NCI-H345 treated with DMSO at 0.1 percent for 48 hours (cell line): ENCODE results near the gene GRIN3B.

Experiments used
- DNase-seq: peaks from one replicate; lab custom pipeline; 2025; ENCODE audit not compliant: unreplicated experiment; lab: John Stamatoyannopoulos, UW

Gene GRIN3B

DNA sequence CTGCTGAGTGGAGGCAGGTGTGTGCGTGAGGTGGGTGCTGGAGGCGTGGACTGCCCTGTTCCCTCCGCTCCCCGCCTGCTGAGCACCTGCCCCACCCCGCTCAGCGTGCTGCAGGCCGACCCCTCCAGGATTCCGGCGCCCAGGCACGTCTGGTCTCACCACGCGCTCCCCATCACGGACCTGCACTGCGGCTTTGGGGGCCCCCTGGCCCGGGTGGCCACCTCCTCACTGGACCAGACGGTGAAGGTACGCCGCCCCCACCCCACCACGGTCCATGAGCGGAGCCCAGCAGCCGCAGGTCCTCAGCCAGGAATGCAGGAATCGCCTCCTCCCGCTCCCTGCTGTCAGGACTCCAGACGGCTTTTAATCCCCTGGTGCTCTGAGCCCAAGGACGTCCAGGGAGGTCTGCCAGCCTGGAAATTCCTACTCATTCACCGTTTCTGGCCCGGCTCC is 10.1 kb upstream of the GRIN3B start:
- DNase-seq, result no peak

DNA sequence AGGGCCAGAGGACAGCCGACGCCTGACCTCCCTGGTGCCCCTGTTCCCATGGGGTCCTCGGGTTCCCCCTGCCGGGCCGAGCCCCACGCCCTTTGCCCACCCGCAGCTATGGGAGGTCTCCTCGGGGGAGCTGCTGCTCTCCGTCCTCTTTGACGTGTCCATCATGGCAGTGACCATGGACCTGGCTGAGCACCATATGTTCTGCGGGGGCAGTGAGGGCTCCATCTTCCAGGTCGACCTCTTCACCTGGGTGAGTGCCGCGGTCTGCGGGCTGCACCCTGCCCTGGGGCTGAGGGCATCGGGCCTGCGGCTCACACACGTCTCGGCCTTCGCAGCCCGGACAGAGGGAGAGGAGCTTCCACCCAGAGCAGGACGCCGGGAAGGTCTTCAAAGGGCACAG is 9.5 kb upstream of the GRIN3B start:
- no peak for DNase-seq

DNA sequence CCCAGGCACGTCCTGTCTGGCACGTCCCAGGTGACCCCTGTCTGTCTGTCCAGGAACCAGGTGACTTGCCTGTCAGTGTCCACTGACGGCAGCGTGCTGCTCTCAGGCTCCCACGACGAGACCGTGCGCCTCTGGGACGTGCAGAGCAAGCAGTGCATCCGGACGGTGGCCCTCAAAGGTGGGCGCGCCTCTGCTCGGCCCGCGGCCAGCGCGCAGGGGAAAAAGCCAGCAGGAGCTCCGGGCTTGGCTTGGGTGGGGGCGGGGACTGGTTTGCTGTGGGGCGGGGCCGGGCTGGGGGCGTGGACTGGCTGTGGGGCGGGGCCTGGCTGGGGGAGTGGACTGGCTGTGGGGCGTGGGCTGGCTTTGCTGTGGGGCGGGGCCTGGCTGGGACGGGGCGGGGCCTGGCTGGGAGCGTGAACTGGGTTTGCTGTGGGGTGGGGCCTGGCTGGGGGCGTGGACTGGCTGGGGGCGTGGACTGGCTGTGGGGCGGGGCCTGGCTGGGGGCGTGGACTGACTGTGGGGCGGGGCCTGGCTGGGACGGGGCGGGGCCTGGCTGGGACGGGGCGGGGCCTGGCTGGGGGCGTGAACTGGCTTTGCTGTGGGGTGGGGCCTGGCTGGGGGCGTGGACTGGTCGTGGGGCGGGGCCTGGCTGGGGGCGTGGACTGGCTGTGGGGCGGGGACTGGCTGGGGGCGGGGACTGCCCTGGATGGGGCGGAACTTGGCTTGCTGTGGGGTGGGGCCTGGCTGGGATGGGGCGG is 8.9 kb upstream of the GRIN3B start:
- DNase-seq, result no peak

DNA sequence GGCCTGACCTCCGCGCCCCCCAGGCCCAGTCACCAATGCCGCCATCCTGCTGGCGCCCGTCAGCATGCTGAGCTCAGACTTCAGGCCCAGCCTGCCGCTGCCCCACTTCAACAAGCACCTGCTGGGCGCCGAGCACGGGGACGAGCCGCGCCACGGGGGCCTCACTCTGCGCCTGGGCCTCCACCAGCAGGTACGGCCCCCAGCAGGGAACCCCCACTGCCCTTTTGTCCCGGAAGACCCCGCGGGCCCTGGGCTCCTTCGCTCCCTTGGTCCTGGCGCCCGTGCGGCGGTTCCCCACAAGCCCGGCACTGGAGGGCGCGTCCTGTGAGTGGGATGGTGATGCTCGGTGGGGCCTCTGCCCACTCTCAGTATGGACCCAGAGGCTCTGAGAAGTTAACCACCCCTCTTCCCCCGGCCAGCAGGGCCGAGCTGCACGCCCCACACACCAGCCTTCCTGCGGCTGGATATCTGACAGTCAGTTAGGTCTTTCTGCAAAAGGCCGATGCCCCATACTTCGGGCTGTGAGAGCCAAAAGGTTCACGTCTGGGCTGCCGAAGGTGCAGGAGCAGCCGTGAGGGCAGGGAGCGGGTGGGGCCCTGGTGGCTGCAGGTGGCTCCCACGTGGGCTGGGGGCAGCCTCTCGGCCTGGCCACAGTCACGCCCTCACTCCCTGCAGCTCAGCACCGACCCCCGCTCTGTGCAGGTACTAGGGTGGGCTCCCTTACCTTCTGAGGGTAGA is 8.1 kb upstream of the GRIN3B start:
- DNase-seq, result no peak

DNA sequence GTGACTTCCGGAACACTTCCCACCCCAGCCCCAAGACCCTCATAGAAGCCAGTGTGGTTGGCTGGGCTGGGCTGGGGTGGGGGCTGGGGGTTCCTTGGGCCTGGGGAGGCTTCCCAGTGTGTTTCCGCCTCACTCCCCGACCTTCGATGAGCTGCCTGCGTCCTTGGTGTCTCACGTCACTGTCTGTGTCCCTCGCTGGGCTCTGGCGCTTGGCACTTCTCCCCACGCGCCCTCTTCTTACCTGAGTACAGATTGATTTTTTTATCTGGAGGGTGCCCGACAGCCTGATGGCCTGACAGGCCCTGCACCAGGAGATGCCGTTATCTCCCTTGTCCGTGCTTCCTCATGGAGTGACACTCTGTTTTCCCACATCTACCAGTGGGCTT is 7.6 kb upstream of the GRIN3B start:
- no peak for DNase-seq

DNA sequence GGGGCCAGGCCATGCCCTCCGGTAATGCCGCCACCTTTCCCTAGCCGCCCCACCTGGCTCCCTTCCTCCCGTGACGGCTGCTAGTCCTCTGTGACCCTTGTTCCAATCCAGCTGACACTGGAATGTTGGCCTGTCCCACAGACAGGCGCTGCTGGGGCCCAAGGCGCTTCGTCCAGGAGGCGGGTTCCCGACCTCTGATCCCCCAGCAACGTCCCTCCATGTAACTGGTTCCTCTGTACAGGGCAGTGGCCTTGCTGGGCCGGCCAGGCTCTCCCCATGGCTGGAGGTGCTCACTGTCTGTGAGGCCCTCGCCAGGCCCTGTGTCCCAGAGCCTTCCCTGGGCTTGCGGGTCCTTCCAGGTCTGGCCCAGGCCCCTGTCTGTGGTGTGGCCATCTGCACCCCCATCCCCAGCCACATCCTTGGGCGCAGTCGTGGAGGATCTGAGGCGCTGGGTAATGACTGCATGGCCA is 6.8 kb upstream of the GRIN3B start:
- no peak for DNase-seq

DNA sequence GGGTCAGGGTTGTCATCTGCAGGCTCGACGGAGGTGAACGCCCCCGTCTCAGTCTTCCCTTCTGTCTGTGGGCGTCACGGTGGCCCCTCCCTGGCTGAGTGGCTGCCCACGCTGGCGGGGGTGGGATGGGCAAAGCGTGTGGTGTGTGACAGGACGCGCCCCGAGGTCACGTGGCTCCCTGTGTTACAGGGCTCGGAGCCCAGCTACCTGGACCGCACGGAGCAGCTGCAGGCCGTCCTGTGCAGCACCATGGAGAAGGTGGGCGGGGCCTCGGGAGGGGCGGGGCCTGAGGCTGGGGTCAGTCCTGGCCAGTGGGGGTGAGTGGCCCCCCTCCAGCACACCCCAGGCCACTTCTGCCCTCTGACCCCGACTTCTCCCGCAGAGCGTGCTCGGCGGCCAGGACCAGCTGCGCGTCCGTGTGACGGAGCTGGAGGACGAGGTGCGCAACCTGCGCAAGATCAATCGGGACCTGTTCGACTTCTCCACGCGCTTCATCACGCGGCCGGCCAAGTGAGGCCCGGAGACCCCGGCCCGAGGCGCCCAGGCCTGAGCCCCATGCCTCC is 6.3 kb upstream of the GRIN3B start:
- DNase-seq, result no peak

DNA sequence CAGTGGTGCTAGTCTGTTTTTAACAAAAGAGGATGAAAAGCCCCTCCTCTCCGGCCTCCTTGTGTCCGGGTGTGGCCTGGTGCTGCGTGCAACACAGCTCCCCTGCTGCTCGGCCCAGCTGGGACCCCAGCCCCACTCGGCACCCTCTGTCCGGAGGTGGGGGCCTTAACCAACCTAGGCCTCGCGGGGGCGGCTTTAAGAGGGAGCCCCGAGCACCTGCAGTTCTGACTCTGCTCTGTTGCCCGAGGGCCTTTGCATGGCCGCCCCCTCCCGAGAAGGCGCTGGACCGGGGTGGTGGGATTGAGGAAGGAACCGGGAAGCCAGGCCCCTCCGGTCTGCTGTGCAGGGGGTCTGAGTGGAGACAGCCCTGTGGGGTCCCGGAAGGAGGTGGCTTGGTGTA is 5.7 kb upstream of the GRIN3B start:
- DNase-seq, result no peak

DNA sequence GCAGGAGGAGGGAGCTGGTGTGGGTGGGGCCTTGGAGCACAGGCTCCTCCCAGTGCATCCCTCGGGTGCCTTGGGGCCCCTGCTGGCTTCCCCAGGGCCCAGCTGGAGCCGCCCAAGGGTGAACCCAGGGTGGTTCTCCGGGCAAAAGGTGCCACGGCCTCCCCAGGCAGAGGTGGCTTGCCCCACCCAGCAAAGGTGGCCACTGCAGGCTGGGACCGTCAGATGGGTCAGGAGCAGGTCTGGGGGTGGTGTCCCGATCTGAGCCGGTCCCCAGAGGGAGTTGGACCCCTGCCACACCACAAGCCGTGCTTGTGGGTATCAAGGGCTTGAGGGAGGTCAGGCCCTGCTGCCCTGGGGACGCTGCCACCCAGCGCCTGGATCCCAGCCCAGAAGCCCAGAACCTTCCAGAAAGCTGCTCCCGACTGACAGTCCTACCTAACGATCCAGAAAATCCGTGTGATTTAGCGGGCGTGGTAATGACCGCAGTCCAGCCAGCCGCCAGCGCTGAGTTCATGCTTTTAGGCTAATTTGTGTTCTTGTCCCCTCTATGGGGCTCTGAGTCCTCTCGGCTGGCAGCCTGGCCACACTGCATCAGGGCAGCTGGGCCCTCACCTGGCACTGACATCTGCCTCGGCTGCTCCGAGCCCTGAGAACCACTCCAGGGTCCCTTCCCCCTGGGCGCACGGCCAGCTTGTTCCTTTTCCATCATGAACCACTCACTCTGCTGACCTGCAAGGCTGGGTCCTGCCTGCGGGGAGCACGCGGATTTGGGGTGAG is 5.0 kb upstream of the GRIN3B start:
- no peak for DNase-seq

DNA sequence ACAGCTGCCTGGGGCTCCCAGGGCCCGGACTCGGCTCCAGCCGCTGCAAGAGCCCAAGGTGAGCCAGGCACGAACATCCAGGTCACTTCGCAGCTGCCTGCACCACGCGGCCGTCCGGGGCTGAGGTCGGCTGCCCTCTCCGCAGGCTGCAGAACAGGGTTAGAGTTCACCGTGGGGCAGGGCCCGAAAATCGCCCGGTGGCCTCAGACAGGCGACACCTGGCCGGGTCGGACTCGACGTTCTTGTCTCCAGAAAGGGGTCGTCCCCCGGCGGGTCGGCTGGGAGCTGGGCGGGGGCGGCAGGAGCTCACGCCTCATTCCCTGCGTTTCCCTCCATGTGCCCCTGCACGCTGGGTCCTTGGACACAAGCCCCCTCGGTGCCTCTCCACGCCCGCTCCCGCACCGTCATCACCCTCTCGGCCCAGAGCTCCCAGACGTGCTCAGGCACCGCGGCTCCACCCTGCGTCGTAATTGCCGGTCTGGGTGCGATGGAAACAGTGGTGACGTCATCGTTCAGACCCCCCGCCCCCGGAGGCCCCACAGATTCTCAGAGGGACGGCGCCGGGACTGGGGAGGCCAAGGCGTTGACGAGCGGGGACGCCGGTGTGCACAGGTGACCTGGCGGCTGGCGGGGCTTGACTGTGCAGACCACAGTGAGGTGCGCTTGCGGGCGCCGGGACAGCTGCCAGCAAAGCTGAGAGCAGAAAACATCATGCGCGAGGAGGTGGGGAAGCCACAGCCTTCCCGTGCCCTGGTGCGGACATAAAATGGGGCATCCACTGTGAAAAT is 4.0 kb upstream of the GRIN3B start:
- DNase-seq, result no peak

DNA sequence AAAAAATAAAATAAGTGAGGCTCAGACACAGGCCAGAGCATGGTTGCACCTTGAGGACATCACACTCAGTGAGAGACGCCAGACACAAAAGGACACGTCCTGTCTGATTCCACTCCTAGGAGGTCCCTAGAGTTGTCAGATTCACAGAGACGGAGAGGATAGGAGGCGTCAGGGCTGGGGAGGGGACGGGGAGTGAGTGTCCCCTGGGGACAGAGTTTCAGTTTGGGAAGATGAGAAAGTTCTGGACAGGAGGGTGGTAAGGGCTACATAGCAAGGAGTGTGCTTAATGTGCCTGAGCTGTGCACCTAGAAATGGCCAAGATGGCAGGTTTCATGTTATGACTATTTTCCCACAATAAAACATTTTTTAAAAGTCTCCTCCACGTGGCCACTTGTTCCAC is 2.2 kb upstream of the GRIN3B start:
- no peak for DNase-seq

DNA sequence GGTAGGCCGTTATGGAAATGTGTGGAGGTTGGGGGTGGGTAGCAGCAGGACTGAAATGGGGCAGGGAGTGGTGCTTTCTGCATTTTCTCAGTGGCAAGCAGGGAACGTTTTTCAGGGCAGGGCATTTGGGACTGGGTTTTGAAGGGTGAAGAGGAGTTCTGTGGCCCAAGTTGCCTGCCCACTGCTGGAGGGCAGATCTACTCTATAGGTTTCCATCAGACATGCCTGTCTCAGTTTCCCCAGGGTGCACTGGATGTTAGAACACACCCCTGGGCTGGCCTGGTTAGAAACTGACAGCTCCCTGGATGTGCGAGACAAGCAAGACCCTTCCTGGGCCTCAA is 870 bp upstream of the GRIN3B start:
- no peak for DNase-seq

DNA sequence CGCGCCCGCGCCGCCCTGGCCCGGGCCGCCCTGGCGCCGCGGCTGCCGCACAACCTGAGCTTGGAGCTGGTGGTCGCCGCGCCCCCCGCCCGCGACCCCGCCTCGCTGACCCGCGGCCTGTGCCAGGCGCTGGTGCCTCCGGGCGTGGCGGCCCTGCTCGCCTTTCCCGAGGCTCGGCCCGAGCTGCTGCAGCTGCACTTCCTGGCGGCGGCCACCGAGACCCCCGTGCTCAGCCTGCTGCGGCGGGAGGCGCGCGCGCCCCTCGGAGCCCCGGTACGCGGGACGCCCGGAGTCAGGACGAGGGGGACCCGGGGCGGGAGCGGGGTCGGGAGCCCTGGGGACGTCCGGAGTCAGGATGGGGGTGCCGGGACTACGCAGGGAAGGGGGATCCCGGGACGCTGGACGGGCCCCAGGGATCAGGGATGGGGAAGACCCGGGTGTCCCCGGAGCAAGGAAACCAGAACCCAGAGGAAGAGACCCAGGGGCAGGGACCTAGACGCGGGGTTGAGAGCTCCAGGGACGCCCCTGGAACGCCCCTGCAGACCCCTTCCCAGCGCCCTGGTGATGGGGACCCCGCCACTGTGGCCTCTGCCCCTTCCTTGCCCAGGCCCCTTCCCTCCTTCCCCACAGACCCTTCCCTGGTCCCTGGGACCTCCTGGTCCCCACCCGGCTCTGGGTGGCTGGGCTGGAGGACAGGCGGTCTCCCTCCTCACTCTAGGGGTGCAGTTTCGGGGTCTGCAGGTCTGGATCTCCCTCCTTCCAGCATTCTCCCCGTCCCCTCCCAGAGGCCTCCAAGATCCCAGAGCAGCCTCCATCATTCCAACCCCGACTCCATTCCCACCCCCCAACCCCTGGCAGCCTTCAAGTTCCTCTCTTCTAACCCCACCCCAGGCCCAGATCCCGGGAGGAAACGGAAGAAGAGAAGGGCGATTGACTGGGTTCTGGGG is 645 bp downstream of the GRIN3B start:
- DNase-seq, result no peak

DNA sequence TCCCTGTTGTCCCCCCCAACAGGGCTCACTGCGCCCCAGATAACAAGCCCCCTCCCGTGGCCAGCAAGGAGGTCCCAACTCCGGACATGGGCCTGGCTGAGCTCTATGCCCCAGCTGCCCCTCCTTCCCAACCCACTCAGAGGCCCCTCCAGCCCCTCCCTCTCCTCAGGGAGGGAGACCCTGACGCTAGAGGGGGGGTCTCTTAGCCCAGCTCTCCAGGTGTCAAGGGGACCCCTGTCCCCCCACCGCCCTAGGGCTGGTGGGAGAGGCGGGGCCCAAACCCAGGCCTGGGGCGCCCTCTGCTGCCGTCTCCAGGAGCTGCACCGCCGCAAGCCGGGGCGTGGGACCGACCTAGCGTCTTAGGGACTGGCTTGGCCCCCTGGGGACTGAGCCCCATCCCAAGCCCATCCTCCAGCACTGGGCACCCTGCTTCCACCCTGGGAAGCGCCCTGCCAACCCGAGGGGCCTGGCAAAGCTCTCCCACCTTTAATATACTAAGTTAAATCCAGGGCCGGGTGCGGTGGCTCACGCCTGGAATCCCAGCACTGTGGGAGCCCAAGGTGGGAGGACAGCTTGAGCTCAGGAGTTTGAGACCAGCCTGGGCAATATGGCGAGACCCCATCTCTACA is 1.4 kb downstream of the GRIN3B start:
- no peak for DNase-seq

DNA sequence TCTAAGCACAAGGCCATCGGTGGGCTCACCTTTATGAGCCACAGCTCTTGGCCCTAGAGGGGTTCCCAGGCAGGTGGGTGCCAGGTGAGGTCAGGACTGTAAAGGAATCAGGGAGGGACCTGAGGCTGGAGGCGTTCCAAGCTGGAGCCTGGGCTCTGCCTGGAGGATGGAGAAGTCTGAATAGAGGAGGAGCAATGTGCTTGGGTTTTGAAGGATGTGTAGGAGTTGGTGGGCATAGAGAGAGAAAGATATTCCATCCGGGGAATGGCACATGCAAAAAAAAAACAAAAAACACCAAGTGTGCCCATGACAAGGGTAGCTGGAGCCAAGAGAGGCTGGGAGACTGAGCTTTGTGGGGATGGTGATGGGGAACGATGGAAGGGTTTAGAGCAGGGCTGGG is 2.4 kb downstream of the GRIN3B start:
- no peak for DNase-seq

DNA sequence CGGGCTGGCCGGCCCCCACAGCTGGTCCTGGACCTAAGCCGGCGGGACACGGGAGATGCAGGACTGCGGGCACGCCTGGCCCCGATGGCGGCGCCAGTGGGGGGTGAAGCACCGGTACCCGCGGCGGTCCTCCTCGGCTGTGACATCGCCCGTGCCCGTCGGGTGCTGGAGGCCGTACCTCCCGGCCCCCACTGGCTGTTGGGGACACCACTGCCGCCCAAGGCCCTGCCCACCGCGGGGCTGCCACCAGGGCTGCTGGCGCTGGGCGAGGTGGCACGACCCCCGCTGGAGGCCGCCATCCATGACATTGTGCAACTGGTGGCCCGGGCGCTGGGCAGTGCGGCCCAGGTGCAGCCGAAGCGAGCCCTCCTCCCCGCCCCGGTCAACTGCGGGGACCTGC is 3.1 kb downstream of the GRIN3B start:
- DNase-seq, result no peak

DNA sequence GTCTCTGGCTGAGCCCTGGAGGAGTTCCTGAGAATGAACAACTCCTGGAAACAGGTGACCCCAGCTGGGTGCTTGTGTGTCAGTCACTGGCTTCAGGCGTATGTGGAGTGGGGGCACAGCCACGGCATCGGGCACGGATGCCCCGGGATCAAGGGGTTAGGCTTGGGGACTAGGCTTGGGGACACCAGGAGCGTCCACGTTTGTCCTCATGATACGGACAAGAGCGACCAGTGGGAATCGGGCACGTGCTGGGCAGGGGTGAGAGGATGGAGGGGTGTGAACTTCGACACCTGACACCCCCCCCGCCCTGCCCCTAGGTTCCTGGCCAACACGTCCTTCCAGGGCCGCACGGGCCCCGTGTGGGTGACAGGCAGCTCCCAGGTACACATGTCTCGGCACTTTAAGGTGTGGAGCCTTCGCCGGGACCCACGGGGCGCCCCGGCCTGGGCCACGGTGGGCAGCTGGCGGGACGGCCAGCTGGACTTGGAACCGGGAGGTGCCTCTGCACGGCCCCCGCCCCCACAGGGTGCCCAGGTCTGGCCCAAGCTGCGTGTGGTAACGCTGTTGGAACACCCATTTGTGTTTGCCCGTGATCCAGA is 4.1 kb downstream of the GRIN3B start:
- no peak for DNase-seq

DNA sequence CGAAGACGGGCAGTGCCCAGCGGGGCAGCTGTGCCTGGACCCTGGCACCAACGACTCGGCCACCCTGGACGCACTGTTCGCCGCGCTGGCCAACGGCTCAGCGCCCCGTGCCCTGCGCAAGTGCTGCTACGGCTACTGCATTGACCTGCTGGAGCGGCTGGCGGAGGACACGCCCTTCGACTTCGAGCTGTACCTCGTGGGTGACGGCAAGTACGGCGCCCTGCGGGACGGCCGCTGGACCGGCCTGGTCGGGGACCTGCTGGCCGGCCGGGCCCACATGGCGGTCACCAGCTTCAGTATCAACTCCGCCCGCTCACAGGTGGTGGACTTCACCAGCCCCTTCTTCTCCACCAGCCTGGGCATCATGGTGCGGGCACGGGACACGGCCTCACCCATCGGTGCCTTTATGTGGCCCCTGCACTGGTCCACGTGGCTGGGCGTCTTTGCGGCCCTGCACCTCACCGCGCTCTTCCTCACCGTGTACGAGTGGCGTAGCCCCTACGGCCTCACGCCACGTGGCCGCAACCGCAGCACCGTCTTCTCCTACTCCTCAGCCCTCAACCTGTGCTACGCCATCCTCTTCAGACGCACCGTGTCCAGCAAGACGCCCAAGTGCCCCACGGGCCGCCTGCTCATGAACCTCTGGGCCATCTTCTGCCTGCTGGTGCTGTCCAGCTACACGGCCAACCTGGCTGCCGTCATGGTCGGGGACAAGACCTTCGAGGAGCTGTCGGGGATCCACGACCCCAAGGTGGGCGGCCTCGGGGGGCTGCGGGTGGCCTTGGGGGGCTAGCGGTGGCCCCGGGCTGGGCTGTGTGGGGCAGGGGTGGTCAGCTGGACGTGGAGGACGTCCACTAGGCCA is 4.8 kb downstream of the GRIN3B start:
- no peak for DNase-seq
